CD4-positive, alpha-beta T cell treated with Interleukin-6 for 4 hours (primary cell): ENCODE results near the gene RARG.
A peak's percentile ranks its signal among the peaks of the same experiment; 100 is the strongest.

Experiments used
- DNase-seq: peaks from one replicate; pipeline ENCODE4 v3.0.0-alpha.2; 2020; ENCODE audit warnings: mixed read lengths

The RARG gene

DNA sequence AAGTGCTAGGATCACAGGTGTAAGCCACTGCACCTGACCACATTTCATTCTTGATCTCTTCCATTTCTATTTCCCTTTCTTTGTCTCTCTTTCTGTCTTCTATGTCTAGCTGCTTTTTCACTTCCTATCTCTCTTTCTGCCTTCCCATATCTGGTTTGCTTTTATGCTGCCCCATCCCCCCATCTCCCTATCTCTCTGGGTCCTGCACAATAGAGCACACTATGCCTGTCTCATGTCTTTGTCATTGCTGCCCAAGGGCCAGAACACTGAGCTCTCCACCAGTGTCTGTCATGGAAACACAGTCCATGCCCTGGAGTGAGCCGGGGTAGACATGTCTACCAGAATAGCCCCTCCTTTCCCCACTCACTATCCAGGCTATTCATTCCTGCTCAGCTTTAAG, 12.3 kb upstream of the RARG start:
- DNase-seq = no peak

DNA sequence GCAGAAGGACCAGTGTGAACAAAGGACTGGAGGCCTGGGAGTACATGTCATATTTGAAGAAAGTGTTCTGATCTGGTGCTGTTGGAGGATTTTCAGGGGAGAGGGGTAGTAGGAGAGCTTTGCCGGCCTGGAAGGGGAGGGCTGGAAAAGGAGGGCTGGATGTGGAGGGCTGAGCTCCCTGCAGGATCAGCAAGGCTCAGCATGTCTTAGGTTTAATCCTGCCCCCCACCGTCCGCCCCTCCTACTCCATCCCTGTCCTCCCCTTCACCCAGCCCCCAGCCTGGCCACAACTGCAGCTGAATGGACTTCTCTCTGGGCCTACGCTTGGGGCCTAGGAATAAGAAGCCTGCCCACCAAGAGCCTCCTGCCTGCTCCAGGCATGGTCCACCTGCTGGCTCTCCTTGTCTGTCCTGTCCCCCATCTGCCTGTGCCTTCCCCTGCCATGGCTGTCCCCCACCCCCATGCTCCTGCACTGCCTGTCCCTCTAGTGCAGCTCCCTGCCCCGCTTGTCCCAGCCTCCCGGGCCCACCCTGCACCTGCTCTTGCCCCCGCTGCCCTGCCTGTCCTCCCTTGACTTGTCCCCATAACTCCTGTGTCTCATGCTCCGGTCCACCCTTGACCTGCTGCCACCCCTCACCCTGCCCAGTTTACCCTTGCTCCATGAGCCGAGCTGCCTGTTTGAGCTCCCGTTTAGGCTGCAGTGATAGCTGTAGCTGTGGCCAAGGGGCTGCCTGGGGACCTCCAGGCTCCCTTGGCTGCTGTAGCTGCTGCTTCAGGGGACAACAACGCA, 9.8 kb upstream of the RARG start:
- DNase-seq = no peak

DNA sequence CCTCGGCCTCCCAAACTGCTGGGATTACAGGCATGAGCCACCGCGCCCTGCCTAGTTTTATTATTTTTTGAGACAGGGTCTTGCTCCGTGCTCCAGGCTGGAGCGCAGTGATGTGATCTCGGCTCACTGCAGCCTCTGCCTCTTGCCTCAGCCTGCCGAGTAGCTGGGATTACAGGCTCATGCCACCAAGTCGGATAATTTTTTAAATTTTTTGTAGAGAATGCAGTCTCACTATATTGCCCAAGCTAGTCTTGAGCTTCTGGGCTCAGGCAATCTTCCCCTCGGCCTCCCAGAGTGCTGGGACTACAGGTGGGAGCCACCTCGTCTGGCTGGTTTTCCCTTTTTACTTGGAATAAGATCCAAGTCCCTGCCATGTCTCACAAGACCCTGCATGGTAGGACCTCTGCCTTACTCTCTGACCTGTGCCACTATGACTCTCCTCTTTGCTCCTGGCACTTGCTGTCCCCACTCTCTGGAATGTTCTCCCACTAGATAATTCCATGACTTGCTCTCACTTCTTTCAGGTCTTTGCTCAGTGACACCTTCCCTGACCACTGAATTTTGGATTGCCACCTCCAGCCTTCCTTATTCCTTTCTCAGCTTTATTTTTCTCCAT, 7.7 kb upstream of the RARG start:
- no peak for DNase-seq

DNA sequence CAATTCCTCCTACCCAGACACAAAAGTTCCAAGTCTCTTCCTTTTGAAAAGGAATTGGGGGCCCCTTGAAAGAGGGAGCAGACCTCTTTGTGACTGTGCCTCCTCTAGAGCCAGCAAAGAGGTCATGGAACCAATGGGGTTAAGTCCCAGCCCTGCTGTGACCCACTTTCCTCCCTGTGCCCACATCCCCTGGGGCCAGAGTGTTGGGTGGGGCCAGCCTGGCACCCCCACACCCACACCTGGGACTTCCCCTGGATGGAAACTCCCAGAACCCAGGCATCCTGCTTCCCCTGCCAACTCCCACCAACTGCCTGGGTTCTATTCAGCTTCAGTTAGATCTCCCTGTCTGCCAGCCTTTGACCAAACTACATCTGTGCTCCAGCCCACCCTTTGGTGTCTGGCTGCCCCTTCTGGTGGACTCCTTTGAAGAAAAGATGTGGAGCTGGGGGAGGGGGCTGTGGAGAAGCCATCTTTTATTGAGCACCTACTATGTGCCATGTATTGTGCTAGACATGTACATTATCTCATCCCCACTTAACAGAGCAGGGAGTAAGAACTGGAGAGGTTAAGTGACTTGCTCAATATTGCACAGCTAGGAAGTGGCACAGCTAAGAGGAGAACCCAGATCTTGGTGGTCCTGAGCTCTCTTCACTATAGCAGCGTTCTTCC, 4.6 kb upstream of the RARG start:
- DNase-seq = peak; percentile 47

DNA sequence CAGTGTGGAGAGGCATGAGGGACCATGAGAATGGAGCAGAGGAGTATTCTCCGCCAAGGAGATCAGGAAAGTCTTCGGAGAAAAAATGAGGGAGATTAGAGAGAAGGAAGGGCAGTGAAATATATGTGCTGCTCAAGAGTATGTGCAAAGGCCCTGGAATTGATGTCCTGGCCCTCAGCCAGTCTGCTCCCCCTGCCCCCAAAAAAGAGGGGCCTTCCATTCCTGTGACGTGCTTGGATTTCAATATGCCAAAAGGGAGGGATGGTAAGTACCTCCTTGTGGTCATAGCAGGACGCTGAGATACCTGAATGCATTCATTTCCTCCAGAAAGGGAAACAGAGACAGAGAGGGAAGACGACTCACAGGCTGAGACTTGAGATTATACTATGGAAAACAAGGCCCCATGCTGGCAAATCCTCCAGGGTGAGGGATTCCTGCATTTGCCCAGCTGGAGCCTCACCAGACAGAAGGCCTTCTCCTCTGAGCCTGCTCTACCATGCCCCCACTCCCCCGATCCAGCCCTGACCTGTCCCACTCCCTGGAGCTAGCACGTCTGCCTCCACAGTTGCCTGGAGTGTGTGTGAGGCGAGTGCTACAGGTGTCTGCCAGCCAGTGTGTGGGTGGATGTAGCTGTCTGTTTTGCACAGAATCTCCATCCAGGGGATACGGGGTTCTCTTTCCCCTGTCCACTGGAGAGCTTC, 3.9 kb upstream of the RARG start:
- DNase-seq = no peak

DNA sequence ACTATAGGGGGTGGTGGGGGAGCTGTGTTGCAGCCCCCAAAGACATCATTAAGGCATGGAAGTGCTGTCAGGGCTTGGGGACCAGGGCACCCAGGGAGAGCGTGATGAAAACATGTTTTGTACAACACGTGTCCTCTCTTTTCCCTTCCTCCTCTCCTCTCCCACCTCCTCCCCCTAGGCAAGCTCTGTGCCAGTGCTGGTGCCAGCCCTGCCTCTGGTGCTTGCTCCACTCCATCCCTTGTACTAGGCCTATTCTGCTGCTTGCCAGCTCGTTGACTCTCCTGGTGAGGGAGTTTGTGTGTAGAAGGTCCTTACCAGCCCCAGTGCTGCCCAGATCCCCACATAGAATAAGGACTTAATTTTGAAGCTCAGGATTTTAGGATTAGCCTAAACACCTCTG, 3.2 kb upstream of the RARG start:
- no peak for DNase-seq

DNA sequence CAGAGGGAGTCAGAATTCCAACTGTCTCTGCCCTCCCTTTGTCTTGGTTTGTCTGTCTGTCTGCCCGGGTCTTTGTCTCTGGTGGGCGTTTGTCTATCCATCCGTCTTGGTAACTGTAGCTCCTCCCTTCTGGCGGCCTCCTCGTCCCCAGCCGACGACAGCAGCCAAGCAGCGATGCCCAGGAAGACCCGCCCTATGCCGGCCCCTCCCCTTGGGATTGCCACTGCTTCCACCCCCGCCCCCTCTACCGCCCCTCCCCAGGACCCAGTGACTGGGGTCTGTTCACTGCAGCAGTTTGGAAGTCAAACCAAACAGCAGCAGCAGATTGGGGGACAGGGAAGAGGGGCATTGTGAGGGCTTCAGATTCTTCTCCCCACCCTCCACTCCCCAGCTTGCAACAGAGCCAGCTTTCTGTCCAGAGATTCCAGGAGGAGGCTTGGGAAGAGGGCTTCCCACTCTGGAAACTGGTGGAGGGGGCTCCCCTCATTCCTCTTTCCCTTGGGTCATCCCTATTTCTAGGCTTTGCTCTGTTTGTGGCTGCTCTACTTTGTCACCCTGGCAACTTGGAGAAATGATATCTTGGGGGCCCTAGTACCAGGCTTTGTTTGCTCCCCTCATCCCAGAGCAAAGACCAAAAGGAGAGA, 2.4 kb upstream of the RARG start:
- peak; percentile 39 for DNase-seq

DNA sequence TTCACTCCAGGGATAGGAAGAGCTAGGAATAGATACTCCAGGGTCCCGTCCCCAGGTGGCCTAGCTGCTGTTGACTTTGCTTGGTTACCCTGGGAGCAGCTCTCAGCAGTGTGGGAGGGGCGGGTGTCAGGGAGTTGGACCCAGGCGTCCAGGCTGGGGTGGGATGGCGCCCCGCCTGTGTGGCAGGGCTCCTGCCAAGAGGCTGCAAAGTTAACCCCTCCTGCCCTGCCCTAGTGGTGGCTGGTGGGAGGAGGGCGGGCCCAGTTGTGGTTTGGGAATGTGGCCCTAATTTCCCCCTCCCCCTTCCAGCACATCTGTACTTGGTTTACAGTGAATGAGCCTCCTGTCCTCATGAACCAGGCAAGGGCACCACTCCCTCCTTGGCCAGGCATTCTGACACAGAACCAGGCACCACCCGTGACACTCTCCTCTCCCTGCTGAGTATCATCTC, 1.7 kb upstream of the RARG start:
- DNase-seq = no peak

DNA sequence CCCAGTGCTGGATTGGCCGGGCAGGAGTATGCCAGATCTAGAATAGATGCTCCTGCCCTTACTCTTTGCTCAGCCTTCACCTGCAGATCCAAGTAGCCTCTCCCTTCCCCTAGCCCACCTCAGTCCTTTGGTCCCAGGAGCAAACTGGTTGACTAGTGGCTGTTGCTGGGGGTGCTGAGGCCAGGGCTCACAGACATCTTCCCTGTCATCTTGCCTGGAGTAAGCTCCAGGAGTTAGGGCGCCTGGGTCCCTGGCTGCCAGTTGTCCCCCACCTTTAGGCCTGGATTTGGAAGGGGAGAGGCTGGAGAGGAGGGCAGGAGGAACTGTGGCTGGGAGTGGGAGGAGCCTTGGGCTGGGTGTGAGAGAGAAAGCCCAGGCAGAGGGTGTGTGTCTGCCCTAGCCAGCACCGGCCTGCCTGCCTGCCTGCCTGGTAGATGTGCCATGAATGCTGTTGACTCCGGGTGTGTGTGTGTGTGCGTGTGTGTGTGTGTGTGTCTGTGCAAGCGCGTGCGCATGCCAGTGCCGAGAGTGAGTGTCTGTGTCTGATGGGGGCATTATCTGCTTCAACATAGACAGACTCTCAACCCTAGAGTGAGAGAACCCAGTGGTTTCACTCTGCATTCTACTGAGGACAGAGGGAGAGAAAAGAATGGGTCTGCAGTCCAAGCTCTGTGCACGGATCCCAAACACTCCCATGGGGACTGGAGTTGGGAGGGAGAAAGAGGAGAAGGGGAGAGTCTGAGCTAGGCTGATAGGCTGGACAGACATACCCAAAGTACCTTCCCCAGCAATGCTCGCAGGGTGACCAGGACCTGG, 845 bp upstream of the RARG start:
- DNase-seq = peak; percentile 65

DNA sequence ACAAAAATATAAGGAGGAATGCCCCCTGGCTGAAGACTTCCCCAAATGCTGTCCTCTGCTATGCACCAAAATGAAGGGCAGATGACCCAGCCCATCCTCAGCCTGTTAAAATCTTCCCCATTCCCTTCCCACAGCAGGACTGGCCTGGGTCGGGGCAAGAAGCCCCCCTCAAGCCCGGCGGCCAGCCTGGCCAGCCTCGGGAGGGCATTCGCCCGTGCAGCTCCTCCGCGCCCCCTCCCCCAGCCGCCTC, 413 bp downstream of the RARG start:
- DNase-seq = no peak

DNA sequence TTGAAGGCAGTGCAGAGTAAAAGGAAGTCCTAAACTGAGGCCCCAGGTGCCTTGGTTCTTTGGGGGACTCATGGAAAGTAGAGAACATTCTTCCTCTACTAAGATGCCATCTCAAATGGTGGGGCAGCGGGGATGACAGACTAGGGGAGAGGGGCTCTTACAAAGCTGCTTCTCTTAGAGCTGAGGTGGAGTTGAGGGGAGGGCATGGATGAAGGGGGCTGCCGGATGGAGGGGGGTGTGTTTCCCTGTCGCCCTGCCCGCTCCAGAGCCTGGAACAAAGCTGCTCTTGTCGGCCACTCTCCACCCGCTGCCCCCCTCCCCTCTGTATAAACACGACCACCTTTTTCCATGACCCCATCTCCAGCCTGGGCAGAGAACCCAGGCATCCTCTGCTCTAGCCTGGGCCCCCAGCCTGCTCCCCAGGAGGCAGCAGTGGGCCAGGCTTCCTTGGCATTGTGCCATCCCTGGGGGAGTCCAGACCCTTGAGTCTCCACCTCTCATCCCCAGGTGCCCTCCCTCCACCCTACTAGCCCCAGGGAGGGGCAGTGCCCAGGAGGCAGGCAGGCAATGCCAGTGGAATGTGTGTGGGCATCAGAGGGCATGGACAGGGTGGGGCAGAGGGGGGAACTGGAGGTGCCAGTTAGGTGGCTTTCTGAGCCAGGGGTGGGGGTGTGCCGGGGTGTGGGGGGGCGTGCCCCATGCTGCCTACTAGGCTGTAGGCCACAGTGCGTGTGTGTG, 1.7 kb downstream of the RARG start:
- no peak for DNase-seq

DNA sequence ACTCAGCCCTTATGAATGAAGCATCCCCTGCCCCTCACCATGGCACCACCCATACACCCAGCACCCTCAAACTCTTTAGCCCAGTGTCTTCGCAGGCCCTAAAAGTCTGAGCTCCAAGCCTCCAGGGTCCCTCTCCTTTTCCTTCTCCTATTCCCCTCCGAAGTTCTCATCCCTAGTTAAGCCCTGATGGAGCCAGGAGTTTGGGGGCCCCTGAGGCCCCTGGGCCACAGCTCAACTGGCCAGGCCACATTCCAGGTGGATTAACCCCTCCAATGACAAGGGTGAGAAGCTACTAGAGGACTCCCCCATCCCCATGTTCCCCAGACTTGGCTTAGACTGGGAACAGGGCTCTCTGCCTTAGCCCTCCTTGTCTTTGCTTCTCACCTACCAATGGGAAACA, 2.6 kb downstream of the RARG start:
- no peak for DNase-seq

DNA sequence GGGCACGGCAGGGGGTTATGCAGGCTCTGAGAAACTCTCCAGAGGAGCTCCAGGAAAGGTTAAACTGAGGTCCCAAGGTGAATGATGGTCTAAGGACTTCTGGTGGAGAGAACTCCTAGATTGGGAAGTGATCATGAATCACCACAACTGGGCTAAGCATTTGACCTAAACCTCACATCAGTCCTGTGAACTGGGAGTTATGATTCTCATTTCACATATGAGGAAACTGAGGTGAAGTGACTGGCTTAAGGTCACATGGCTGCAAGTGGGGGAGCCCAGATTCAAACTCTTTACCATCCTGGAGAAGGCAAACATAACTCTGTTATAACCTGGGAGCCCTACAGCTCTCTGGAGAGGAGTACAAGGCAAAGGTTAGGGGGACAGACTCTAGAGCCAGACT, 4.2 kb downstream of the RARG start:
- DNase-seq = no peak

DNA sequence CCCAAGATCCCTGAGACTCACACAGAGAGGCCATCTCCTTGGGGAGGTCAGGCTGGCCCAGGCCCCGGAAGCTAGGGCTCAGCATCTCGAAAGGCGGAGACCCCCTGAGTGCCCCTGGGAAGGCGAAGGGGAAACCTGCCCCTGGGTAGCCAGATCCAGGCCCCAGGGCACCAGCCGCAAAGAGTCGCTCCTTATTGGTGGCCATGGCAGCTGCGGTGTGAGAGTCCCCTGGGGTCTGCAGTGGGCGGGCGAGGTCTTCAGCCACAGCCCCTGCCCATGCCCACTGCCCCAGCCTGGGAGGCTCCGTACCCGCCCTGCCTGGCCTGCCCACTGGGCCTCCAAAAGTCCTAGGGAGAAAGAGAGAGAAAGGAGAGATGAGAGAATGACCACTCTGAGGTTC, 4.7 kb downstream of the RARG start:
- DNase-seq = no peak

DNA sequence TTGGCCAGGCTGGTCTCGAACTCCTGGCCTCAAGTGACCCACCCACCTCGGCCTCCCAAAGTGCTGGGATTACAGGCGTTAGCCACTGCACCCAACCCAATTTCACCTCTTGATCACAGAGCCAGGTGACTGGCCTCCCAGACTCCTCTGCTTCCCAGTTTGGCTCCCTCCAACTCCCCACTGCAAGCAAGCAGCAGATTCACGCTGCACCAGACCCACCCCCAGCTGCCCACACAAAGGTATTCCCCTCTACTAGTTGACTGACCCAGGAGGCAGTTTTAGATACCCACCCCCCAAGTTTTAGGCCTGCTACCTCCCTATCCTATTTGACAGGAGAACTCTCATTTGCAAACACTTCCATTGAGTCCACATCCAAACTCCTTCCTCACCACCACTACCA, 5.2 kb downstream of the RARG start:
- DNase-seq = no peak

DNA sequence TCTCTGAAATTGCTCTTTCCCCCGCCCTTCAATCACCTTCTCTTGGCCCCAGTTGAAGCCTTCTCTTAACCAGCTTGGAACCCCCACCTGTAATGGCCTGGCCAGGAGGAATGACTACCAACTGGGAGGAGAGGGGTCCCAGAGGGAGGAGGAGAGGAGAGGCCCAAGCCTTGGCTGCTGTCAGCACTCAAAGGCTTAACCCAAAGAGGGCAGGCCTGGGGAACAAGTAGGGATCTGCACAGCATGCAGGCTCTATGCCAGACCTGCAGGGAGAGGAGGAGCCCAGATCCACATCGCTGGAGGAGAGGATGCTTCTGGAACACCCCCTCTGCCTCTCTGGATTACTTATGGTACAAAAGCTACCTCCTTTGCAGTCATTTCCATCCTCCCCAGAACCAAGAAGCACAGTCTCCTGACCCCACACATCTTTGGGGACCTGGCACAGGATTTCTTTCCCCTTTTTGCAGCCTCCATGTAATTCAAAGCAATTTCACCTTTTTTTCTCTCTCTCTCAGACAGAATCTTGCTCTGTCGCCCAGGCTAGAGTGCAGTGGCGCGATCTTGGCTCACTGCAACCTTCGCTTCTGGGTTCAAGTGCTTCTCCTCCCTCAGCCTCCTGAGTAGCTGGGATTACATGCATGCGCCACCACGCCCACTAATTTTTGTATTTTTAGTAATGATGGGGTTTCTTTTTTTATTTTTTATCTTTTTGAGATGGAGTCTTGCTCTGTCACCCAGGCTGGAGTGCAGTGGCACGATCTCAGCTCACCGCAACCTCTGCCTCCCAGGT, 6.2 kb downstream of the RARG start:
- no peak for DNase-seq

DNA sequence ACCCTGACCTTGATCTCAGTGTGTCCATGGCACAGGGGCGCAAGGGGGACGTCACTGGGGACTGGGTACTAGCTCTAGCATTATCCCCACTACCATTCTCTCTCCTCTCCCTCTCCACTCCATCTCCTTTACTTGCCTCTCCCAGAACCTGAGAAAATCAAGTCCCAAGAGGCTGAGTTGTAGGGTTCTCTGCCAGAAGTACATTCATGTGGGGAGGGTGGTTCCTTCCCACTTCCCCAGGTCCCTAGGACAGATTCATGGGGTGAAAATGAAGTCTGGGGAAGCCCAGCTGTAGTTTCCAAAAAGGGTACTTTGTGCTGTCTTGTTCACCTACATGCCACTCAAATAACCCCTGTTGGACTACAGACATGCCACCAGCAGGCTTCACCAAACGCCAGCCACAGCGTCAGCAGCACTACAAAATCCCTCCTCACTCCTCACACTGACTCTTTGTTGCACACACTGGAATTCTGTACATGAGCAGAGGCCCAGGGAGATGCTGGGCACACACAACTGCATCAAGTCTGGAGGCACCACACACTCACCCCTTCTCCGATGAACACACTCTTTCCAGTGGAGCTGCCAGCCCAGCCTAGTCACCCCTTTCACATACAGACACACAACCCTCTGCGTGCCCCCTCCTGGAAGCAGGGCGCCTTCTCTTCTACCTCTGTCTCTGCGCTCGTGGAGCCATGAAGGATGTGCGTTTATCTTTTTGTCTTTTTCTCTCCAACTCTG, 6.9 kb downstream of the RARG start:
- no peak for DNase-seq

DNA sequence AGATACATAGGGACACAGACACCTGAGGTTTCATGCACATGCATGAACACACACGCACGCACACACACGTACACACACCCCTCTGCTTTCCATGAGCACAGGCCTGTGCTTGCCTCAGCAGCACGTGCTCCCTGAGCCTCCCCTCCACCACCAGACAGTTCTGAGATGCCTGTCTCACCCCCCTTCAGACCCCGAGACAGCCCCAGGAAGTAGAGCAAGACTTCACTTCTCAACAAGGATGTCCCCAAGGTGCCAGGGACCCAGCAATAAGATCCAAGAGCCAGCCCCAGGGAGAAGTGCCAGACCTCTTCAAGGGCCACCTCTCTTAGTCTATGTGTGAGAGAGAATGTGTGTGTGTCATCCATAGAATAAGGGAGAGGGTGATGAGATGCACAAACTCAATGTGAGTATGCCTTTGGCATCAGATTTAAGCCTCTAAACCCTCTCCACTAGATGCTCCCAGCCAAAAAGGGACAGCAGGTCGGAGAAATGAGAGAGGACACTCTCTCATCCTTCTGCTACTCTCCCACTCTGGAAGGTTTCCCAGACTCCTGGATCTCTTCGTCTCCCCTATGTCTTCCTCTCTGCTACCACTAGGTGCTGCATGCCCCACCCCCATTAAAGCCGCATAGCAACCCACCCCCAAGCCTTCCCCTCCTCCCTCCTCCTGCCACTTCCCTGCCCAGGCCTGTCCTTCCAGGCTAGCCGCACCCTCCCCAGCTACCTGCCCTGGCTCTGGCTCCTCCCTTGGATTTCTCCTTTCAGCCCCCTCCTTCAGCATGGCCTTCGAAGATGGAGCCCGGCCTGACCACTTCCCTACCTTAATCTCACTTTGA, 7.7 kb downstream of the RARG start:
- peak; percentile 32 for DNase-seq

DNA sequence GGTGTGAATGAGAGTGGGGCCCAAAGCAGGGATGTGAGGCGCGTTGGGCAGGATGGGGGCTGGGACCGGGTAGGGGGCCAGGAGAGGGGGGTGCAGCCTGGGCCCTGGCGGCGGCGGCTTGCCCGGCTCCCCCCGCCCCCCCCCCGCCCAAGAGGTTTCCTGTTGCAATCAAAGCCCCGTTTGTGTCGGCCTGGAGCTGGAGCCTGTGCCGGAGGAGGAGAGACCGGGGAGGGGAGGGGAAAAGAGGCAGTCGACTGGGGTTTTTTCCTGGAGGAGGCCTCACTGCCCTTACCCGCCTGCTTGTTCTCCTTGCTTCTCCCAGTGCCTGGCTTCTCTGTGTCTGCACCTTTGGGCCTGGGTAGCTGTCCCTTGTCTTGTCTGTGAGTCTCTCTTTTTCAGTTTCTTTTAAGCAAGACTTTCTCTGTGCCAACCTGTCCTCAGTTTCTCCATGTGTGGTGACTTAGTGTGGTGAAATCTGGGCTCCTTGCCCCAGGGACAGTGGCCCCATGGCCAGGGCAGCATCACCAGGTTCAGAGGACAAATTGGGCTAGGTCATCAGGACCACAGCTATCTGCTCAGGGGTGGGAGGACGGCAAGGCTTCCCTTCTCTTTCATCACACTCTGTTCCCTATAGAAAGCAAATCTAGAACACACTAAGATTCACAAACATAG, 8.5 kb downstream of the RARG start:
- DNase-seq = peak; percentile 63
